Esophagus muscularis mucosa (tissue), 4 donors: ENCODE measurements around the gene TSNAX.

ENCODE experiments used
- EP300 ChIP-seq: sonication (generic); formaldehyde crosslinking; IDR thresholded peaks from one replicate; pipeline ENCODE4 v1.6.1; 2017; ENCODE audit warnings: antibody characterized with exemption
- POLR2A ChIP-seq: fragments of 450-650 bp; IDR thresholded peaks from one replicate; pipeline ENCODE4 v1.6.1; 2017; ENCODE audit warnings: antibody characterized with exemption, moderate library complexity, mild to moderate bottlenecking, low read depth
- POLR2AphosphoS5 ChIP-seq, 2 donors: sonication (generic); formaldehyde crosslinking; IDR thresholded peaks; one replicate each; pipeline ENCODE4 v1.6.1; 2017; ENCODE audit warnings: antibody characterized with exemption in 2 of 2
- TF ChIP-seq, protein P1 (sequence below), 3 experiments: fragments of 200-600 bp in 2 of 3; fragments of 450-650 bp in 1 of 3; sonication (generic) in 2 of 3; IDR thresholded peaks; one replicate each; pipeline ENCODE4 v1.5.1; 2017 to 2019; ENCODE audit warnings: antibody characterized with exemption in 3 of 3, mild to moderate bottlenecking in 2 of 3, moderate library complexity in 1 of 3

DNA sequence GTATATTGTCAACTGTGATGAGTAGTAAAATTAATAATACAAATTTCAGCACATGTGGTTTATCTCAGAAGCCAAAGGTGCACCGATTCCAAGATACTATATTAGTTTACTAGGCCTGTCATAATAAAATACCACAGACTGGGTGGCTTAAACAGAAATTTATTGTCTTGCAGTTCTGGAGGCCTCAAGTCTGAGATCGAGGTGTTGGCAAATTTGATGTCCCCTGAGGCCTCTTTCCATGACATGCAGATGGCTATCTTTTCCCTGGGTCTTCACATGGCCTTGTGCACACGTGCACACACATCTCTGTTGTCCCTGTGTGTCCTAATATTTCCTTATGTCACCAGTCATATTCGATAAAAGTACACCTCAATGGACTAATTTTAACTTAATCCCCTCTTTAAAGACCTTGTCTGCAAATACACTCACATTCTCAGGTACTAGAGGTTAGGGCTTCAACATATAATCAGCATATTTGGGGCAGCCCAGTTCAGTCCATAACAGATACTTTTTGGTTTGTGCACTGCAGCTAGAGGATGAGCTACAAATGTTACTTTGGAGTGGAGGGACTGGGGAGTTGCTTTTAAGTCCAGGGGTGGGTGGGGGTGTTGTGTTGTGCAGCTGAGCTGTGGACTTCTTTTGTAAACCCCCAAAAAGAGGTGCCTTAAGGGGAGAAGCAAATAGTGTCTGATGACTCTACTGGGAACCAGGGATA is 21.4 kb downstream of the TSNAX start:
- TF ChIP-seq, protein P1, sequence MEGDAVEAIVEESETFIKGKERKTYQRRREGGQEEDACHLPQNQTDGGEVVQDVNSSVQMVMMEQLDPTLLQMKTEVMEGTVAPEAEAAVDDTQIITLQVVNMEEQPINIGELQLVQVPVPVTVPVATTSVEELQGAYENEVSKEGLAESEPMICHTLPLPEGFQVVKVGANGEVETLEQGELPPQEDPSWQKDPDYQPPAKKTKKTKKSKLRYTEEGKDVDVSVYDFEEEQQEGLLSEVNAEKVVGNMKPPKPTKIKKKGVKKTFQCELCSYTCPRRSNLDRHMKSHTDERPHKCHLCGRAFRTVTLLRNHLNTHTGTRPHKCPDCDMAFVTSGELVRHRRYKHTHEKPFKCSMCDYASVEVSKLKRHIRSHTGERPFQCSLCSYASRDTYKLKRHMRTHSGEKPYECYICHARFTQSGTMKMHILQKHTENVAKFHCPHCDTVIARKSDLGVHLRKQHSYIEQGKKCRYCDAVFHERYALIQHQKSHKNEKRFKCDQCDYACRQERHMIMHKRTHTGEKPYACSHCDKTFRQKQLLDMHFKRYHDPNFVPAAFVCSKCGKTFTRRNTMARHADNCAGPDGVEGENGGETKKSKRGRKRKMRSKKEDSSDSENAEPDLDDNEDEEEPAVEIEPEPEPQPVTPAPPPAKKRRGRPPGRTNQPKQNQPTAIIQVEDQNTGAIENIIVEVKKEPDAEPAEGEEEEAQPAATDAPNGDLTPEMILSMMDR (IDR thresholded peaks at IDR 0.05), result no peak
- TF ChIP-seq EP300, result no peak
- no peak for TF ChIP-seq POLR2AphosphoS5 (IDR thresholded peaks at IDR 0.05)
- no peak for TF ChIP-seq POLR2A
